ACC112 (cell line): ENCODE data around the gene GLRA2.
"Not testable (repeated sequence)": the region's sequence is repeated elsewhere in the genome, so short reads cannot be mapped to it uniquely, and the experiment has no call there.

Experiments used
- H2AFZ ChIP-seq: fragments of 200-600 bp; sonication (generic); one replicate; pipeline ENCODE4 v1.6.0; 2017; ENCODE audit warnings: antibody characterized with exemption, low read length; ENCODE audit not compliant: unreplicated experiment
- H3K27ac ChIP-seq: fragments of 200-600 bp; sonication (generic); 2 replicates; pipeline ENCODE4 v1.5.1; 2014; ENCODE audit warnings: low read depth, mild to moderate bottlenecking, antibody characterized with exemption, low read length, moderate library complexity
- H3K27me3 ChIP-seq: fragments of 200-600 bp; sonication (generic); 2 replicates; pipeline ENCODE4 v1.6.1; 2014; ENCODE audit warnings: mild to moderate bottlenecking, antibody characterized with exemption, low read length, moderate library complexity, mixed read lengths; ENCODE audit not compliant: insufficient read depth
- H3K36me3 ChIP-seq: fragments of 200-600 bp; sonication (generic); 2 replicates; pipeline ENCODE4 v1.6.1; 2016; ENCODE audit warnings: mild to moderate bottlenecking, antibody characterized with exemption, low read length, moderate library complexity, mixed read lengths; ENCODE audit not compliant: insufficient read depth
- H3K4me1 ChIP-seq: fragments of 200-600 bp; sonication (generic); one replicate; pipeline ENCODE4 v1.6.1; 2016; ENCODE audit warnings: low read length, mixed read lengths; ENCODE audit not compliant: insufficient read depth, unreplicated experiment, control insufficient read depth
- H3K4me3 ChIP-seq: fragments of 200-600 bp; sonication (generic); 2 replicates; pipeline ENCODE4 v1.5.1; 2014; ENCODE audit warnings: mild to moderate bottlenecking, low read depth, low read length
- H3K79me2 ChIP-seq: fragments of 200-600 bp; sonication (generic); one replicate; pipeline ENCODE4 v1.6.0; 2016; ENCODE audit warnings: low read length; ENCODE audit not compliant: control insufficient read depth, unreplicated experiment, insufficient read depth

The GLRA2 gene

DNA sequence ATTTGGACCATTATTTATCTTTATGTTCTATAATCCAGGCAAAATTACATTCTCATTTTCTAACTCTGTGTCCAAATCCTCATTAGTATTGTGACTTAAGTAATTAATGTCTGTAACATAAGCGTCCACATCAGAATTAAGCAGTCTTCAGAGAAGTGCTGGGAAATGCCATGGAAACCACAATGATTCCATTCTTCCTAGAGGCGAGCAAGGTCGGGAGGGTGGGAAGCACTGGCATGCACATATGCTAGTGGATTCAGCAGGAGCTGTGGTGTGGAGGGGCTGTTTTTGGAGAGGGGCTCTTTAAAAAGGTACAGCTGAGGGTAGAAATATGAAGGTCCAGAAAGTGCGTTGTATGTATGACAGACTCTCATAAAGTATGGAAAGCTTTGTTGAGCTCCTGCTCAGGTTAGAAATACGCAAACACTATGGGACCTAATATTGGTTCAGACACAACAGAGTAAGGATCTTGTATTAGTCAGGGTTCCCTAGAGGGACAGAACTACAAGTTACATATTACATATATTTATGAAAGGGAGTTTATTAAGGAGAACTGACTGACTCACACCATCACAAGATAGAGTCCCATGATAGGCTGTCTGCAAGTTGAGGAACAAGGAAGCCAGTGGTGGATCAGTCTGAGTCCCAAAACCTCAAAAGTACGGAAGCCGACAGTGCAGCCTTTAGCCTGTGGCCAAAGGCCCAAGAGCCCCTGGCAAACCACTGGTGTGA is 61.5 kb downstream of the GLRA2 start:
- Histone ChIP-seq H3K27me3 (no peaks in the 10 kb centered on the region), H3K4me3 (no peak overlapping the region), H3K27ac (no peak overlapping the region)

DNA sequence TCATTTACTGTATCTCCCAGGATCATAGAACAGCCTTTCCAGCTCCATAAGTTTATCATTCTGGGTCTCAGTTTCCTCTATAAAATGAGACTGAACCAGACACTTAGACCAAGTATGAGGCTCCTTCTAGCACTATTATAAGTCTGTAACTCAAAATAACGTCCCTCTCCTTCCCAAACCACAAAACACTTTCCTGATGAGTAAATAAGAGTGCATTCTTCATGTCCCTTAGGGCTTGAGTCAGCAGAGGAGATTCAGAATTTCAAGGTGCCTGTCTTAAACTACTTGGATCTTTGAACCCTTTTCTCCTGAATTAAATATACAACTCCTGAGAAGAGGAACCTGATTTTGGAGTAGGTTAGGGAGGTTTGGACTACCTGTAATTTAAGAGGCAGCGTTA is 62.6 kb downstream of the GLRA2 start:
- Histone ChIP-seq H3K36me3 (no peaks in the 10 kb centered on the region), H3K27me3 (no peaks in the 10 kb centered on the region), H3K4me1 (no peaks in the 10 kb centered on the region), H3K27ac (no peak overlapping the region), H2AFZ (no peak overlapping the region), H3K4me3 (no peak overlapping the region), H3K79me2 (no peaks in the 10 kb centered on the region)

More for the DNA sequence above, 61.5 kb downstream of the GLRA2 start:
- no peak overlapping the region for H2AFZ ChIP-seq
- no peaks in the 10 kb centered on the region for H3K36me3 ChIP-seq
- H3K4me1 ChIP-seq: no peaks in the 10 kb centered on the region
- H3K79me2 ChIP-seq: no peaks in the 10 kb centered on the region

DNA sequence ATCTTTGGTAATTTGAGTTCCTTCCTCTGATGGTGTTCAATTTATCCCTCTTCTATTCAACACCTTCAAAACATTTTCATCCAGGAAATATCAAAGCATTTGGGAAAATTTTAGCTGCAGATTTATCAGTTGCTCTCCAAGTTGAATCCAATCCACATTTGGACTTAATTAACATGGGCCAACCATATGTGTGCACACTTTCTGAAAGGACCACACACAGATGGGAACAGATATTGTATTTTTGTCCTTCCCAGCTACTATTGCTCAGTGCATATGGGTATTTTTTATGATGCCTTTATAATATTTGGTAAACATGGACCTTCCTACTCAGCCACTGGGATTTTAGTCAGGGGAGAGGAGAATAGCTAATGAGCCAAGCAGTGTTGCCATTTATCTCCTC is 65.2 kb downstream of the GLRA2 start:
- Histone ChIP-seq H3K36me3 (no peaks in the 10 kb centered on the region), H3K4me1 (no peaks in the 10 kb centered on the region), H2AFZ (no peak overlapping the region), H3K79me2 (no peaks in the 10 kb centered on the region), H3K27ac (no peak overlapping the region), H3K27me3 (0 out of 2 replicates have a peak, but pooled peaks cover 3% of the 10 kb centered on the region), H3K4me3 (no peak overlapping the region)

DNA sequence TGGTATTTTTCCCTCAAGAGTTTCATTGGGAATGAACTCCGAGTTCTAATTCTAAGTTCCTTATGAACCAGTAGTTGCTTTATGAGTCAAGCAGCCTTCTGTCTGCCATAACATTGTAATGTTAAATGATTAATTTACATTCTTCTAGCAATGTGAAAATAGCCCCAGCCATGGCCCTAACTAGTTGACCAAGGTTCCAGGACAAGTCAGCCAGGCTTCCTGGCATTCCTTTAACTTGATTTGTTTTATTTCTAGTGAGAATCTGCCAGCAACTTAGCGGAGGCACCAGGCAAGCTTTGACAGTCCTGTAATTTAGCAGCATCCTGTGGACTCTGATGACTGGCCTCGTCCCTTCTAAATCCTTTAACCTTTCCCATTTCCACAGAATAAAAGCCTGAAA is 69.0 kb downstream of the GLRA2 start:
- Histone ChIP-seq H3K27ac (no peak overlapping the region), H3K27me3 (0 out of 2 replicates have a peak, but pooled peaks cover 3% of the 10 kb centered on the region)

DNA sequence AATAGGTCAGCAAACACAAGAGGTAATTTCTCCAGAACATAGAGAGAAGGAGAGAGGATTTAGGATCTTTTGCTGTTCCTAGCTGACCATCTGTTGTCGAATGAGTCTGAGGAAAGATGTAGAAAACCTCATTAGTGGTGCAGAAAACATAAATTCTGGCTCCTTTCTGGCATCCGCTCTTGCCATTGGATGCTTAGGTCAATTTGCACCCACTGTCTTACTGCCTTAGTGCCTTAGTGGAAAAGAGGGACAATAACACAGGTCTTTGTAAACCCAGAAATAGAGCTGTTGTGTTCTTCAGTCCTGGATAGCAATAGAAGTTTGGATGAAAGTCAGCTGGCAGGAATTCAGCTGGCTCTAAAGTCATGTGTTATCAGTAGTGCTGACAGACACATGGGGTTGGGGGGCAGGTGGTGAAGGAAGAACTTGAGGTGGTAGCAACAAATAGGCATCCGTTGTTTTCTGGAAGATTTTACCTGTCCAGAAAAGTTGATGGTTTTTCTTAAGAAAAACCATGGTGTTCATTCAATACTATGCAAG is 78.2 kb downstream of the GLRA2 start:
- H3K27me3 ChIP-seq: peaks cover 8% of the 10 kb centered on the region; the same call in 1 of the 2 replicates
- H3K4me1 ChIP-seq: no peaks in the 10 kb centered on the region
- no peak overlapping the region for H3K27ac ChIP-seq
- no peaks in the 10 kb centered on the region for H3K36me3 ChIP-seq
- no peaks in the 10 kb centered on the region for H3K79me2 ChIP-seq
- H3K4me3 ChIP-seq: no peak overlapping the region
- H2AFZ ChIP-seq: no peak overlapping the region

More for the DNA sequence above, 69.0 kb downstream of the GLRA2 start:
- H3K36me3 ChIP-seq: no peaks in the 10 kb centered on the region
- H3K79me2 ChIP-seq: no peaks in the 10 kb centered on the region
- H3K4me3 ChIP-seq: no peak overlapping the region
- H3K4me1 ChIP-seq: no peaks in the 10 kb centered on the region
- H2AFZ ChIP-seq: no peak overlapping the region

DNA sequence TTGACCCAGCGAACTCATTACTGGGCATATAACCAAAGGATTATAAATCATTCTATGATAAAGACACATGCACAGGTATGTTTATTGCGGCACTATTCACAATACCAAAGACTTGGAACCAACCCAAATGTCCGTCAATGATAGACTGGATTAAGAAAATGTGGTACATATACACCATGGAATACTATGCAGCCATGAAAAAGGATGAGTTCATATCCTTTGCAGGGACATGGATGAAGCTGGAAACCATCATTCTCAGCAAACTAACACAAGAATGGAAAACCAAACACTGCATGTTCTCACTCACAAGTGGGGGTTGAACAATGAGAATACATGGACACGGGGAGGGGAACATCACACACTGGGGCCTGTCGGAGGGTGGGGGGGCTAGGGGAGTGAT is 83.1 kb downstream of the GLRA2 start:
- not testable (repeated sequence) for H3K4me3 ChIP-seq, H3K27me3 ChIP-seq, H3K79me2 ChIP-seq

DNA sequence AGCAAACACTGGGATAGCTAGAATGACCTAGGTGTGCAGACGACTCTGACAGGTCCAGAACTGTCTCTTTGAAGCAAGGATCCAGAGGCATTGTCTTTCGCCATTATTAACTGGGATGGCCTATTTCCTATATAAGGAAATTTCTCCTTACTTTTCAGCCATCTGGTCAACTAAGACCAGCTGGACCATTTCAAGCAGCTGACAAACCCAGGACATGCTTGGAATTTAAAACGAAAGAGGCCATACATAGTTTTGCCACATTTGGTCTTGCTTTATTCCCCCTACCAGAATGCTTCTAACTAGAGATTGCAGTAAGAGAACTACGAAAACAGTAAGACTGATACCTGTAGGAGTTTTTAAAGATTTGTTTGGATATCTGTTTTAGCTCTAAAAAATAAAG is 87.0 kb downstream of the GLRA2 start:
- Histone ChIP-seq H3K27me3 (no peaks in the 10 kb centered on the region), H3K4me3 (no peak overlapping the region), H3K79me2 (no peaks in the 10 kb centered on the region), H3K27ac (no peak overlapping the region), H2AFZ (no peak overlapping the region), H3K4me1 (no peaks in the 10 kb centered on the region), H3K36me3 (no peaks in the 10 kb centered on the region)

More for the DNA sequence above, 83.1 kb downstream of the GLRA2 start:
- not testable (repeated sequence) for H3K27ac ChIP-seq, H2AFZ ChIP-seq, H3K36me3 ChIP-seq, H3K4me1 ChIP-seq

DNA sequence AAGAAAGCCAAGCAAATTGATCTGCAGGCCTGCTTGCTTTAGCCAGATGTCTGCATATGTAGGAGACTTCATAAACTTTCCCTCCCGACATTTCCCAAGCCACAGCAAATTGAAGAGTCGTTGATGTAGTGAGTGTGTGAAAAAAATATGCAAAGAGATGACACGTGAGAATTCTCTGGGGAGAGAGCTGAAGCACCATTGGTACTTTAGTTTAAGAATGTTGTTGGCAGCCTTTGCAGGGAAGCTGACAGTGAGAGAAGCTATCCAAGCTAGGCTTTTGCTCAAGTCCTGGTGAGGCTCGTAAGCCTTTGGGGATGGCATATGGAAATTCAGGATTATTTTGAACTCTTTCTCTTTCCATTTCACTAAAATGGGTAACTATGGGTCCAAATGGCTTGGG is 87.5 kb downstream of the GLRA2 start:
- H3K27me3 ChIP-seq: no peaks in the 10 kb centered on the region
- H2AFZ ChIP-seq: no peak overlapping the region
- no peak overlapping the region for H3K27ac ChIP-seq
- H3K4me1 ChIP-seq: no peaks in the 10 kb centered on the region
- no peaks in the 10 kb centered on the region for H3K36me3 ChIP-seq
- H3K79me2 ChIP-seq: no peaks in the 10 kb centered on the region
- no peak overlapping the region for H3K4me3 ChIP-seq

DNA sequence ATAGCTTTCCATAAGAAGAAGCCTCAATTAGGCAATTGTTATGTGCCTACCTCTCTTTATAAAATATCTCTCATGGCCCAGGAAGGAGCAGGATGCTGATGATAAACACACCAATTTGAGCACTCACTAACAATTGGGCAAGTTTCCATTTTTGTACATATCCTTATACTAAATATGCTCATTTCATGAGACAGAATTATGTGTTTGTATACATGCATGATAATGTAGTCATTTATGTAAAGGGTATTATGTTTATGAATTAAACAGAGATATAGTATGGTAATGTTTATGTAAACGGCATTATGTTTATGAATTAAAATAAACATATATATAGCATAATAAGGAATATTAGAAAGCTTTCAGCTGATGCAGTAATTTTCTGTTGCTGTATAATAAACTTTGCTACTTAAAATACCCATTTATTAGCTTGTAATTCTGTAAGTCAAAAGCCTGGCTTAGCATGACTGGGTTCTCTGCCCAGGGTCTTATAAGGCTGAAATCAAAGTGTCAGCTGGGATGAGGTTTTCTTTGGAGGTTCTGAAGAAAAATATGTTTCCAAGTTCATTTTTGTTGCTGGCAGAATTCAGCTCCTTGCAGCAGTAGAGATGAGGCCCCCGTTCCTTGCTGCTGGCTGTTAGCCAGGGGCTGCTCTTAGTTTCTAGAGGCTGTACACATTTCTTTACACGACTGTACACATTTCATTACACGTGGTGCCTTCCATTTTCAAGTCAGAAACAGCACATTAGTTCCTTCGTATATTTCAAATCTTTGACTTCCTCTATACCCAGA is 89.0 kb downstream of the GLRA2 start:
- Histone ChIP-seq H3K27me3 (no peaks in the 10 kb centered on the region), H3K4me1 (no peaks in the 10 kb centered on the region)

DNA sequence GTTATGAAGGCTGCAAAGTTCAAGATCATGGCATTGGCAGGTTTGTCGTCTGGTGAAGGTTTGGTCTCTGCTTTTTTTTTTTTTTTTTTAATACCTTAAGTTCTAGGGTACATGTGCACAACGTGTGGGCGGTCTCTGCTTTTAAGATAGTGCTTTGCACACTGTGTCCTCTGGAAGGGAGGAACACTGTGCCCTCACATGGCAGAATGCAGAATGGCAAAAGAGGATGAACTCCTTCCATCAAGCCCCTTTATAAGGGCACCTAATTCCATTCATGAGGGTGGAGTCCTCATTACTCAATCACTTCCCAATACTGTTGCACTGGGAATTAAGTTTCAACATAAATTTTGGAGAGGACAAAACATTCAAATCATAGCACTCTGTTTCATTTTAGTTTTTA is 101.4 kb downstream of the GLRA2 start:
- H3K4me1 ChIP-seq: no peaks in the 10 kb centered on the region
- H3K79me2 ChIP-seq: no peaks in the 10 kb centered on the region
- H3K4me3 ChIP-seq: no peak overlapping the region
- H2AFZ ChIP-seq: no peak overlapping the region
- no peaks in the 10 kb centered on the region for H3K36me3 ChIP-seq
- no peak overlapping the region for H3K27ac ChIP-seq
- H3K27me3 ChIP-seq: no peaks in the 10 kb centered on the region

More for the DNA sequence above, 89.0 kb downstream of the GLRA2 start:
- Histone ChIP-seq H3K79me2 (no peaks in the 10 kb centered on the region), H3K4me3 (no peak overlapping the region), H2AFZ (no peak overlapping the region), H3K36me3 (no peaks in the 10 kb centered on the region), H3K27ac (no peak overlapping the region)
